ENCODE measurements around the gene IGSF8.

The IGSF8 gene

GRCh38 chr1:160080381-160081100 is 17.9 kb downstream of the IGSF8 start:
- no peak overlapping the region for H3K4me3 ChIP-seq
- intact Hi-C loops (cut with DNase I; ENCODE audit: low total_unique reads), result loop anchor here (5.0 kb wide), 1 partner anchor 158 kb away; no protein-coding TSS in a partner anchor
- no peak for DNase-seq
- peaks cover 0 to 16% of the 10 kb centered on the region in 2 donors for H3K27me3 ChIP-seq
- no peaks in the 10 kb centered on the region for H3K36me3 ChIP-seq
- no peaks in the 10 kb centered on the region for H3K9me3 ChIP-seq
- peak overlapping the region in 1 of 2 donors; percentile 13 for H3K27ac ChIP-seq
- H3K4me1 ChIP-seq, result peaks cover 0 to 33% (median 27%) of the 10 kb centered on the region in 4 donors
- no peak for TF ChIP-seq CTCF (IDR thresholded peaks at IDR 0.05)

- Histone ChIP-seq H3K4me1 (peaks cover 0 to 22% (median 16%) of the 10 kb centered on the region in 4 donors), H3K27ac (no peak overlapping the region), H3K4me3 (no peak overlapping the region), H3K36me3 (no peaks in the 10 kb centered on the region), H3K27me3 (peaks cover 0 to 16% of the 10 kb centered on the region in 2 donors), H3K9me3 (no peaks in the 10 kb centered on the region)
- DNase-seq, result no peak
- TF ChIP-seq CTCF (IDR thresholded peaks at IDR 0.05), result no peak
- intact Hi-C loops (cut with DNase I; ENCODE audit: low total_unique reads), result no loop called here
These were observed 19.0 kb downstream of the IGSF8 start for GRCh38 chr1:160079448-160079847.

- peaks cover 0 to 16% of the 10 kb centered on the region in 2 donors for H3K27me3 ChIP-seq
- no peak overlapping the region for H3K4me3 ChIP-seq
- no peaks in the 10 kb centered on the region for H3K36me3 ChIP-seq
- H3K4me1 ChIP-seq, result peaks cover 0 to 14% (median 11%) of the 10 kb centered on the region in 4 donors
- no peak overlapping the region for H3K27ac ChIP-seq
- no peaks in the 10 kb centered on the region for H3K9me3 ChIP-seq
- no peak for DNase-seq
- intact Hi-C loops (cut with DNase I; ENCODE audit: low total_unique reads), result no loop called here
- TF ChIP-seq CTCF (IDR thresholded peaks at IDR 0.05), result peak; percentile 48 to 55
These were observed 19.8 kb downstream of the IGSF8 start for GRCh38 chr1:160078512-160079195.

- TF ChIP-seq CTCF (IDR thresholded peaks at IDR 0.05), result no peak
These were observed 20.9 kb downstream of the IGSF8 start for GRCh38 chr1:160077486-160077885.

GRCh38 chr1:160076295-160076694 is 22.1 kb downstream of the IGSF8 start:
- no peak for DNase-seq
- Histone ChIP-seq H3K27ac (no peak overlapping the region), H3K36me3 (no peaks in the 10 kb centered on the region), H3K27me3 (peaks cover 0 to 10% of the 10 kb centered on the region in 2 donors), H3K4me1 (peaks cover 0 to 8% (median 6%) of the 10 kb centered on the region in 4 donors), H3K9me3 (no peaks in the 10 kb centered on the region), H3K4me3 (no peak overlapping the region)
- intact Hi-C loops (cut with DNase I; ENCODE audit: low total_unique reads), result no loop called here
- no peak for TF ChIP-seq CTCF (IDR thresholded peaks at IDR 0.05)

More at GRCh38 chr1:160077486-160077885, 20.9 kb downstream of the IGSF8 start:
- Histone ChIP-seq H3K36me3 (no peaks in the 10 kb centered on the region), H3K27me3 (peaks cover 0 to 13% of the 10 kb centered on the region in 2 donors), H3K4me3 (no peak overlapping the region), H3K27ac (no peak overlapping the region), H3K9me3 (no peaks in the 10 kb centered on the region), H3K4me1 (peaks cover 0 to 14% (median 10%) of the 10 kb centered on the region in 4 donors)
- DNase-seq, result no peak
- intact Hi-C loops (cut with DNase I; ENCODE audit: low total_unique reads), result no loop called here

All from tibial artery (tissue), 4 donors.